B cell (primary cell): ENCODE measurements around the gene SYNE1.

Experiments
- CTCF ChIP-seq: fragments of 200-600 bp; IDR thresholded peaks from one replicate; pipeline ENCODE4 v1.8.0; 2022; ENCODE audit warnings: antibody characterized with exemption, mild to moderate bottlenecking
- EZH2 ChIP-seq: IDR thresholded peaks from 2 replicates; pipeline ENCODE4 v1.6.1; 2012; ENCODE audit warnings: borderline replicate concordance, low read depth, mild to moderate bottlenecking, moderate library complexity, low read length; ENCODE audit not compliant: insufficient read depth, poor library complexity, severe bottlenecking

- TF ChIP-seq CTCF (no peak), EZH2 (no peak)
Observed at GRCh38 chr6:152142105-152142504, 495.1 kb downstream of the SYNE1 start.
